ENCODE results near the gene FMNL2.
"Not testable (repeated sequence)": the region's sequence is repeated elsewhere in the genome, so short reads cannot be mapped to it uniquely, and the experiment has no call there.

FMNL2 gene

GRCh38 chr2:152376385-152376784 is 41.4 kb downstream of the FMNL2 start:
- DNase-seq (ENCODE audit: low spot score), result no peak

DNA sequence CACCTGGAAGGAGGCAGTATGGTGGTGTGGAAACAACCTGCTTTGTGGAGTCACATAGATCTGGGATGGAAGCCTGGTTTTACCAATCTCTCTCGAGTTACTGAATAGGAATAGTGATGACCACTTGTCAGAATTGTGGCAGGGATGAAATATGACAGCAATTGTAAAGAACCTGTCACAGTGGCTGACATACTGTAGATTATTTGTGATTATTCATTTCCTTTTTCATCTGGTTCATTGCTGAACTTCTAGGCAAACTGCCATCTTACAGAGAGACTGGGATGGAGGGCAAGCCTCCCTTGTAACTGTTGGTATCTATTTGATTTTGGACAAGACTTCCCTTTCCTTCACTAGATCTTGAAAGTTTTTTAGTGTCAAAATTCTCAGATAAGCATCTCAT is 42.0 kb downstream of the FMNL2 start:
- DNase-seq (ENCODE audit: low spot score), result no peak

- DNase-seq (ENCODE audit: low spot score), result no peak
Observed at GRCh38 chr2:152379089-152379488, 44.1 kb downstream of the FMNL2 start.

DNA sequence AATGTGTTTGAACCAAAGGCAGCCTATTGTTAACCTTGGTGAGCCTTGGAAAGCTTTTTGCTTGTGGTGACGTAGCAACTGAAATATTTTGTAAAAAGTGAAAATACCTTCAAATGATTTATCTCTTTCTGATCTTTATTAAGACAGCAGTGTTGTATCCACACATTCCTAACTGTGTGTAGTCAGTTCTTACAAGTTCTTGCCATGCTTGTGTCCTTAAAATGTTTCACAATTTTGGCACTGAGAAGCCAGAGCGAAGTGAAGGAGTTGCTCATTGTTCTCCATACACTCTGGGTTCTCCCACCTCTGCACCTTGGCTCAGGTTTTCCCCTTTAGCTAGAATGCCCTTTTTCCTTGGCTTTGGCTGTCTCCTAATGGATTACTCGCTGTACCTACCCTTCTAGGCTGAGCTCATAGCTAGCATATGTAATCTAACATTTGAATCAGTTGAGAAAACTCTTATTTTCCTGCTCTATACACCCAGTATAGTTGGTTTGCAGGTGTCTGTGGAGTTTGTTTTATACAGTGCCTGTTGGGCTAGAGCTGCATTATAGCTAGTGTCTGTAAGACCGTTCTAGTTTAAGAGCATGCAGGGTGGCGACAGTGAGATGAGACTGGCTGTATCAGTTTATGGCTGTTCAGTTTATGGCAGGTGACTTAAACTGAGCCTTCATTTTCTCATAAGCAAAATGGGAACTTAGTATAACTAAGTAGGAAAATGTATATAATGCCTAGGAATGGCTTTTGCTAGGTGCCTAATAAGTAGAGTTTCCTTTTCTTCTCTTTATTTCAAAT is 45.5 kb downstream of the FMNL2 start:
- DNase-seq (ENCODE audit: low spot score), result no peak

- no peak for DNase-seq (ENCODE audit: low spot score)
Observed at GRCh38 chr2:152383702-152384101, 48.7 kb downstream of the FMNL2 start.

GRCh38 chr2:152384992-152385391 is 50.0 kb downstream of the FMNL2 start:
- DNase-seq (ENCODE audit: low spot score), result no peak

- no peak for DNase-seq (ENCODE audit: low spot score)
Observed at GRCh38 chr2:152385650-152386049, 50.7 kb downstream of the FMNL2 start.

DNA sequence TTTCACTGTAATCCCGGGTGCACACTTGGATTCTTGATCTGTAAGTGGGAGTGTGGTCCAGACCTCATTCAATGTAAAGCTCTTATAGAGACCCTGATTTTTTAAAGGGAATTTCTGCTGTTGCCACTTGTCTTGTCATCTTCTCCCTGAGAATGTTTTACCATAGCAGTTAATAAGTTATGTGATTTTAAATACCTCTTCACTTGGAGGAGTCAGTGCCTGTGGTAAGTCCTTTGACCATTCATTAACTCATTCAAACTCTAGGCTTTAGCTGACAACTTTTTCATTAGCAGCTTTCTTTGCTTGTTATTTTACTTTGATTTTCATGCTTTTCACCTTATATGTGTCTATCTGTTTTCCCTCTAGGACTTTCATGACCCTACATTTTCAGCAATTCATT is 51.3 kb downstream of the FMNL2 start:
- no peak for DNase-seq (ENCODE audit: low spot score)

GRCh38 chr2:152387041-152387440 is 52.1 kb downstream of the FMNL2 start:
- DNase-seq (ENCODE audit: low spot score), result no peak

GRCh38 chr2:152388269-152388668 is 53.3 kb downstream of the FMNL2 start:
- DNase-seq (ENCODE audit: low spot score), result not testable (repeated sequence)

- DNase-seq (ENCODE audit: low spot score), result no peak
Observed at GRCh38 chr2:152389483-152389882, 54.5 kb downstream of the FMNL2 start.

DNA sequence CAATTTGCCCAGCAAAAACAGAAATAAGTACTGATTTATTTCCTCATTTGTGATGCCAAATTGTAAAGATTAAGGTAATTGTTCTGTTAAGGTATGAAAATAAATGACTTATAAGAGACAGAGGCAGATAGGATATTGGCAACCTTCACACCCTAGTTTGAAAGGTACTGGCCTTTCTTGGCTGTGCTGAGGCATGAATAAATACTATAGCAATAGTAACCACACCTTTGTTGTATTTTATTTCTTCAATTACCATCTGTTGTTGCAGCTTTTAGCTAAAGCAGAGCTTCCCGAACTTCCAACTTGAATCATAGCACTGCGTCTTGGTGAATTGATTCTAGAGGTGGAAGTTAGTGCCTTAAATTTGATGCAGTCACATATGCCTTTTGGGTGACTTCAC is 55.9 kb downstream of the FMNL2 start:
- no peak for DNase-seq (ENCODE audit: low spot score)

GRCh38 chr2:152391318-152391717 is 56.3 kb downstream of the FMNL2 start:
- no peak for DNase-seq (ENCODE audit: low spot score)

- DNase-seq (ENCODE audit: low spot score), result no peak
Observed at GRCh38 chr2:152393377-152393776, 58.4 kb downstream of the FMNL2 start.

DNA sequence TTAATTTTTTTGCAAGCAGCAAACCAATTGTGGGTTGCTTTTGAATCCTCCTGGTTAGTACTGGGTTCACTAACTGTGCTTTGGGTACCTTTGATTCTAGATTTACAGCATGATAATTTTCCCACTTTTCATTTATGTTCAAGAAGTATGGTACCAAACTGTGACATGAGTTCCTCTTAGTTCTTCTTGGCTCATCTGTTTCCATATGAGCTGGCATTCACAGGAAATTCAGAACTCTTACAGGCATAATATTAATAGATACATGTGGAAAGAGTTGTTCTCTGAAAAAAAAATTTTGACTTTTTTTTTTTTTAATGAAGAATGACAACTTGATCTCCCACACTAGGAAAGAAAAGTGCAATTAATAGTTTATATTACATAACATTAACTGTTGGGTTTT is 59.4 kb downstream of the FMNL2 start:
- no peak for DNase-seq (ENCODE audit: low spot score)

DNA sequence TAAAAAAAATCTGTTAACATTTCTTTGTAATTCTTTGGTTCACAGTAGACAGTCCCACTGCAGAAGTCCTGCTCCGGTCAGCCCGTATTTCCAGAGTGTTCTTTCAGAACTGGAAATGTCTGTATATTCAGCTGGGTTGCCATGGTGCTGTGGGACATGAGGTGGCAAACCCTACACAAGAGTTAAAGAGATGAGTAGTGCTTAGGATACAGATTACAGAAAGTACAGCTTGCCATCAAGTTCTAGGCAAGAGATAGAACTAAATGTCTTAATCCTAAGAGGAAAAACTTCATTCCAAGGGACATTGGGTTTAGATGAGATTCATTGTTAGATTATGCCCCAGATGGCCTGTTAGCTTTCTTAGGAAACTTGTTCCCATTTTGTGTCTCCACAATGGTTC is 60.1 kb downstream of the FMNL2 start:
- DNase-seq (ENCODE audit: low spot score), result no peak

- DNase-seq (ENCODE audit: low spot score), result no peak
Observed at GRCh38 chr2:152395572-152395971, 60.6 kb downstream of the FMNL2 start.

DNA sequence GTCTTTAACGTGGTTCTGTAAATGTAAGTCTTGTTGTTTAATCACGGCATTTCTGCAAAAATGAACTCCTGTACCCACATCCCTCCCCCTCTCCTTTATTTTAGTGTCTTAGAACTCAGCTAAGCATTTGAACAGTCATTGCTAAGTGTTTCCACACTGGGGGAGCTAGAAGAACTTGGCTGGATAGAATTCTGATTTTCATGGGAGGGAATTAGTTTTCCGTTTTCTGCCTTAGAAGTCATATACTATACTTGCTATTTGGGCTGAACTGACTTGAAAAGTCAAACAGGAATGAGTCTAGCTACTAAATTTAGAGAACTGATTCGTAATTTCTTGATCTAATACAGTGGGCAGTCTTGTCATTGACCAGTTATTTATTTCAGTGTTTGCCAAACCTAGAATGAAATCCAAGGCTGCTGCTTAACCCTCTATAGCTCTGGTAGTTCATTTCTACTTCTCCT is 61.1 kb downstream of the FMNL2 start:
- no peak for DNase-seq (ENCODE audit: low spot score)

DNA sequence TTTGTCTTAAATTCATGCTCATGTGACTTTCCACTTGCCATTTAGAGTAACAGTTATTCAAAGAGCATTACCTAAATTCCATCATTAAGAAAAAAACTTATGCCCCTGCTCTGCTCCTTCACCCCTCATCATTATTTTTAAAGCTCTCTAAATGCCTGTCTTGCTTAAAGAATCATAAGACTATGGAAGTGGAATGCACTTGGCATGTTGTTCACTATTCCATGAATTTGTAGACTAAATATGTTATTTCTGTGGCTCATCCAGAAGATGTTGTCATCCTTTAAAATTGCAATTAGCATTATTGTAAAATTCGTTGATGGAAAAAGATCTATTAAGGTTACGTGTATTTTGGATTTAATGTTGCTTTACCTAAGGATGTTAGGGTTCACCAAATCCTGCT is 61.8 kb downstream of the FMNL2 start:
- DNase-seq (ENCODE audit: low spot score), result no peak

DNA sequence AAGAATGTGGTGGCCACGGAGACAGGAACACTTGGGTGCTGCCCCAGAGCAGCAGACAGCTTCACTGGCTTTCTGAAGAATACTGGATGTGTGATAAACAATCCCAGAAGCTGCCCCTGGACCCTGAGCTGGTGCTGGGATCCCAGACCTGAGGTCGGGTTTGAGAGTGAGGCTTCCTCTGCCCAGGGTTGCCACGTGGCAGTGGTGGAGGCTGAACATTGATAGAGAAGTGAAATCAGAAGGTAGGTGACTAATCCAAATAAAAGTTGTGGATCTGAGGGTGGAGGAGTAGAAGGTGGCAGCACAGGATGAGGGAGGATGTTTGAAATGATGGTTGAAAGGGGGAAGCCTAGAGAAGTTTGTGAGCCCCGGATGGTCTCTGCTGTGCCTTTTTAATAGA is 64.0 kb downstream of the FMNL2 start:
- DNase-seq (ENCODE audit: low spot score), result no peak

DNA sequence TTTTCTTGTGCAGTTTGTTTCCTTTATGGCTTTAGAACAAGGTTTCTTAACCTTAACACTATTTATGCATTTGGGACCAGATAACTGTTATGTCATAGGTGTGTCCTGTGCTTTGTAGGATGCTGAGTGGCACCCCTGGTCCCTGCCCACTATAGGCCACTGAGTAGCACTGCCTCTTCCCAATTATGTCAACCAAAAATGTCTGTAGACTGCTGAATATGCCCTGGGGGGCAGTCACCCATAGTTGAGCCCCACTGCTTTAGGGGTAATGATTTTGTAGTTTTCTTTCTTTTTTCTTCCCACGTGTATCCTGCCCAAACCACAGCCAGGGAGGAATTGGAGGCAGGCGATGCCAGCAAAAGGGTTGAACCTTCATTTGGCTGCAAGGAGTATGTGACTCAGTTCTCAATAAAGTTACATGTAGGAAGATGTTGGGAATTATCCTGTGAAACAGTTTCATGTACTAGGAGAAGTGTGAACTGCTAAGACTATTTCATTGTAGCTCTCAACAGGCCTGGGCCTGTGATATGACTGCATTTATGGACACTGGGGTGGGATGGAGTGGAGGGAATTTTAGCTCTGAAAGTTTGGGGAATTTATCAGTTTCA is 65.7 kb downstream of the FMNL2 start:
- no peak for DNase-seq (ENCODE audit: low spot score)

- DNase-seq (ENCODE audit: low spot score), result no peak
Observed at GRCh38 chr2:152402780-152403759, 68.1 kb downstream of the FMNL2 start.
